ENCODE results near the gene SOX18. TPM values are rescaled to one million over a fixed set of nuclear protein-coding genes. Genes with fewer than 3 reads are reported as not detected.

Gene SOX18
- total and polyA plus RNA-seq, 2 donors (not counting 1 experiment from before 2014, with no cell fraction given): not detected

DNA sequence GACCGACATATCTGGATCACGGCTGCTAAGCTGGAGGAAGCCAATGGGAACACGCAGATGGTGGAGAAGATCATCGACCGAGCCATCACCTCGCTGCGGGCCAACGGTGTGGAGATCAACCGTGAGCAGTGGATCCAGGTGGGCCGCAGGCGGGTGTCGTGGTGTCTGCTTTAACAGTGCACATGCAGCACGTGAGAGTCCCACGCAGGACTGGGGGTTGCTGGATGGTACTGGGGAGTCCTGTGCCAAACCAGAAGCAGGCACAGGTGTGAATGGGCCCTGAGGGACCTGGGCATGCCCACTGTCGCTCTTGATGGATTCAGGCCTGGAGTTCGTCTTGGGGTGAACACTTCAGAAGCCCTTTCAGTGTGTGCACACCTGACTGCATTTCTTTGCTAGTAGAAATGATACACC, 38.1 kb downstream of the SOX18 start:
- no peaks in the 10 kb centered on the region for H3K4me1 ChIP-seq (ENCODE audit: control insufficient read depth, extremely low read depth, insufficient read depth, low read length)
- DNase-seq (ENCODE audit: low read depth in 2 of 2): no peak
- no peak overlapping the region for H3K4me3 ChIP-seq (replicated peaks in 1 of 4; ENCODE audit: control extremely low read depth in 1 of 4, insufficient read depth in 1 of 4, low read depth in 3 of 4, low read length in 4 of 4)
- H2AFZ ChIP-seq (ENCODE audit: low read length): no peak overlapping the region
- no peak for TF ChIP-seq CTCF (conservative IDR thresholded peaks at IDR 0.05 in 1 of 2, IDR thresholded peaks at IDR 0.05 in 1 of 2; ENCODE audit: low read depth in 1 of 2, low read length in 2 of 2)
- TF ChIP-seq EZH2 (IDR thresholded peaks at IDR 0.05; ENCODE audit: low read length, missing control alignments): no peak
- H4K20me1 ChIP-seq (ENCODE audit: control insufficient read depth, extremely low read depth, insufficient read depth, low read length): no peaks in the 10 kb centered on the region
- no peaks in the 10 kb centered on the region for H3K9me3 ChIP-seq (ENCODE audit: control insufficient read depth, insufficient read depth, low read depth, low read length)
- H3K79me2 ChIP-seq (ENCODE audit: control insufficient read depth, insufficient read depth, low read length): peaks cover 4% of the 10 kb centered on the region
- no peaks in the 10 kb centered on the region for H3K27me3 ChIP-seq (ENCODE audit: control insufficient read depth, insufficient read depth, low read length)
- no peak overlapping the region for H3K4me2 ChIP-seq (ENCODE audit: extremely low read depth, insufficient read depth, low read length)
- no peak overlapping the region for H3K27ac ChIP-seq (ENCODE audit: insufficient read depth, low read length)
- peaks cover 22% of the 10 kb centered on the region for H3K36me3 ChIP-seq (ENCODE audit: control insufficient read depth, insufficient read depth, low read length)
- H3K9ac ChIP-seq (ENCODE audit: insufficient read depth, low read length): no peak overlapping the region

- H3K4me1 ChIP-seq (ENCODE audit: control insufficient read depth, extremely low read depth, insufficient read depth, low read length): no peaks in the 10 kb centered on the region
- H3K9ac ChIP-seq (ENCODE audit: insufficient read depth, low read length): no peak overlapping the region
- TF ChIP-seq EZH2 (IDR thresholded peaks at IDR 0.05; ENCODE audit: low read length, missing control alignments) (no peak), CTCF (conservative IDR thresholded peaks at IDR 0.05 in 1 of 2, IDR thresholded peaks at IDR 0.05 in 1 of 2; ENCODE audit: low read depth in 1 of 2, low read length in 2 of 2) (no peak)
- peaks cover 22% of the 10 kb centered on the region for H3K36me3 ChIP-seq (ENCODE audit: control insufficient read depth, insufficient read depth, low read length)
- H4K20me1 ChIP-seq (ENCODE audit: control insufficient read depth, extremely low read depth, insufficient read depth, low read length): no peaks in the 10 kb centered on the region
- DNase-seq (ENCODE audit: low read depth in 2 of 2): peak in 1 of 2 donors; percentile 6
- H3K27ac ChIP-seq (ENCODE audit: insufficient read depth, low read length): no peak overlapping the region
- no peak overlapping the region for H2AFZ ChIP-seq (ENCODE audit: low read length)
- H3K4me3 ChIP-seq (replicated peaks in 1 of 4; ENCODE audit: control extremely low read depth in 1 of 4, insufficient read depth in 1 of 4, low read depth in 3 of 4, low read length in 4 of 4): no peak overlapping the region
- H3K27me3 ChIP-seq (ENCODE audit: control insufficient read depth, insufficient read depth, low read length): no peaks in the 10 kb centered on the region
- H3K9me3 ChIP-seq (ENCODE audit: control insufficient read depth, insufficient read depth, low read depth, low read length): no peaks in the 10 kb centered on the region
- no peak overlapping the region for H3K4me2 ChIP-seq (ENCODE audit: extremely low read depth, insufficient read depth, low read length)
- H3K79me2 ChIP-seq (ENCODE audit: control insufficient read depth, insufficient read depth, low read length): peaks cover 4% of the 10 kb centered on the region
Measured at GRCh38 chr20:64010711-64011237, 38.7 kb downstream of the SOX18 start.

DNA sequence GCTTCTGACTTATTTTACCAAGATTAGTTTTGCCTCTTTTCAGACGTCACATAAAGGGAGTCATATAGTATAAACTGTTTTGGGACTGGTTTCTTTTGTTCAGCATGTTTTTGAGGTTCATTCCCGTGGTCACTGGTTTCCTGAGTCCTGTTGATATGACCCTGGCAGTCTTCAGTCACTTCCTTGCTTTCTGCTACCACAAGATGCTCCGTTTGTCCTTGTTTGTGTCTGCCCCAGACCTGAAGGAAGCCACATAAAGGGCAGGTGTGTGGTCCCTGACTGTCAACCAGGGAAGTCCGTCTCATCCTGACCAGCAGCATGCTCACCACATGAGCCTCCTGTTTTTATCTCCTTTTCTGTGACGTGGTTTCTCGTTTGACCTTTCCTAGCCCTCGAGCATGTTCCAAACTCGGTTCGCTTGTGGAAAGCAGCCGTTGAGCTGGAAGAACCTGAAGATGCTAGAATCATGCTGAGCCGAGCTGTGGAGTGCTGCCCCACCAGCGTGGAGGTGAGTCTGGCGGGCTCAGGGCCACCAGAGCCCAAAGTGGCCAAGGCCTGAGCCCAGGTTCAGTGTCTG, 39.5 kb downstream of the SOX18 start:
- H3K4me3 ChIP-seq (replicated peaks in 1 of 4; ENCODE audit: control extremely low read depth in 1 of 4, insufficient read depth in 1 of 4, low read depth in 3 of 4, low read length in 4 of 4): no peak overlapping the region
- no peak for DNase-seq (ENCODE audit: low read depth in 2 of 2)
- H3K27ac ChIP-seq (ENCODE audit: insufficient read depth, low read length): no peak overlapping the region
- TF ChIP-seq CTCF (conservative IDR thresholded peaks at IDR 0.05 in 1 of 2, IDR thresholded peaks at IDR 0.05 in 1 of 2; ENCODE audit: low read depth in 1 of 2, low read length in 2 of 2): no peak
- TF ChIP-seq EZH2 (IDR thresholded peaks at IDR 0.05; ENCODE audit: low read length, missing control alignments): no peak
- no peak overlapping the region for H2AFZ ChIP-seq (ENCODE audit: low read length)
- no peak overlapping the region for H3K9ac ChIP-seq (ENCODE audit: insufficient read depth, low read length)
- no peaks in the 10 kb centered on the region for H4K20me1 ChIP-seq (ENCODE audit: control insufficient read depth, extremely low read depth, insufficient read depth, low read length)
- H3K4me1 ChIP-seq (ENCODE audit: control insufficient read depth, extremely low read depth, insufficient read depth, low read length): peaks cover 3% of the 10 kb centered on the region
- H3K36me3 ChIP-seq (ENCODE audit: control insufficient read depth, insufficient read depth, low read length): peaks cover 21% of the 10 kb centered on the region
- H3K9me3 ChIP-seq (ENCODE audit: control insufficient read depth, insufficient read depth, low read depth, low read length): no peaks in the 10 kb centered on the region
- no peak overlapping the region for H3K4me2 ChIP-seq (ENCODE audit: extremely low read depth, insufficient read depth, low read length)
- H3K79me2 ChIP-seq (ENCODE audit: control insufficient read depth, insufficient read depth, low read length): peaks cover 4% of the 10 kb centered on the region
- no peaks in the 10 kb centered on the region for H3K27me3 ChIP-seq (ENCODE audit: control insufficient read depth, insufficient read depth, low read length)

Data from fibroblast of lung (primary cell).